Muscle of leg (tissue), 11 donors: ENCODE data around the gene OR8B8. TPM values are rescaled to one million over a fixed set of nuclear protein-coding genes. Genes with fewer than 3 reads are reported as not detected.
A peak's percentile ranks its signal among the peaks of the same experiment; 100 is the strongest.

Experiments
- DNase-seq: peaks from one replicate; pipeline ENCODE4 v3.0.0; 2013
- H3K27ac ChIP-seq: one replicate; pipeline ENCODE4 v1.5.1; 2013; ENCODE audit warnings: mild to moderate bottlenecking, low read length, control low read depth
- H3K27me3 ChIP-seq: one replicate; pipeline ENCODE4 v1.6.1; 2013; ENCODE audit warnings: low read length; ENCODE audit not compliant: control insufficient read depth, insufficient read depth
- H3K36me3 ChIP-seq: one replicate; pipeline ENCODE4 v1.6.1; 2013; ENCODE audit warnings: low read length; ENCODE audit not compliant: control insufficient read depth, insufficient read depth
- H3K4me1 ChIP-seq: one replicate; pipeline ENCODE4 v1.6.1; 2013; ENCODE audit warnings: low read length; ENCODE audit not compliant: control insufficient read depth, insufficient read depth
- H3K4me3 ChIP-seq: one replicate; pipeline ENCODE4 v1.5.1; 2013; ENCODE audit warnings: low read length, control low read depth
- H3K9me3 ChIP-seq: replicated peaks from 2 replicates; pipeline ENCODE4 v1.6.1; 2013; ENCODE audit warnings: low read depth, low read length; ENCODE audit not compliant: control insufficient read depth
- WGBS: methylation state at CpG from one replicate; pipeline ENCODE4 v1.1.5; 2013; ENCODE audit warnings: missing lambda C conversion rate; ENCODE audit not compliant: insufficient coverage; 5-methylcytosine and 5-hydroxymethylcytosine counted together
- polyA plus RNA-seq, 8 donors: library from polyadenylated mRNA; unstranded; fragments of 120-200 nt; gene quantifications; one replicate each; pipeline versions ENCODE4 v1.2.1 to v1.2.3, GENCODE V29; 2013; ENCODE audit warnings: inconsistent platforms in 1 of 8, low replicate concordance in 1 of 8; ENCODE audit not compliant: insufficient read length in 8 of 8, insufficient read depth in 1 of 8
- total RNA-seq: library from RNA; stranded (reverse); fragments of 120-200 nt; gene quantifications from one replicate; pipeline ENCODE4 v1.2.4, GENCODE V29; 2013

Gene OR8B8
- total and polyA plus RNA-seq, 9 donors: 0.04 TPM; not detected in 8

- no peaks in the 10 kb centered on the region for H3K4me1 ChIP-seq
- DNase-seq: peak; percentile 48
These were observed 3.1 kb downstream of the OR8B8 start for GRCh38 chr11:124442442-124442841.

GRCh38 chr11:124441519-124441918 lies 4.0 kb downstream of the OR8B8 start:
- no peak for DNase-seq
- Histone ChIP-seq H3K36me3 (no peaks in the 10 kb centered on the region), H3K4me3 (no peak overlapping the region), H3K27ac (no peak overlapping the region), H3K9me3 (no peaks in the 10 kb centered on the region), H3K27me3 (no peaks in the 10 kb centered on the region), H3K4me1 (no peaks in the 10 kb centered on the region)
- 97% methylated on average over 5 of the region's 7 CpGs for WGBS

More at GRCh38 chr11:124442442-124442841, 3.1 kb downstream of the OR8B8 start:
- Histone ChIP-seq H3K27me3 (no peaks in the 10 kb centered on the region), H3K9me3 (no peaks in the 10 kb centered on the region), H3K4me3 (no peak overlapping the region), H3K27ac (no peak overlapping the region), H3K36me3 (no peaks in the 10 kb centered on the region)
- 31% methylated on average over 6 of the region's 6 CpGs for WGBS

GRCh38 chr11:124441081-124441480 lies 4.4 kb downstream of the OR8B8 start:
- Histone ChIP-seq H3K9me3 (no peaks in the 10 kb centered on the region), H3K27ac (no peak overlapping the region), H3K36me3 (no peaks in the 10 kb centered on the region), H3K4me1 (no peaks in the 10 kb centered on the region), H3K4me3 (no peak overlapping the region), H3K27me3 (no peaks in the 10 kb centered on the region)
- DNase-seq: no peak
- 92% methylated on average over 2 of the region's 5 CpGs for WGBS

DNA sequence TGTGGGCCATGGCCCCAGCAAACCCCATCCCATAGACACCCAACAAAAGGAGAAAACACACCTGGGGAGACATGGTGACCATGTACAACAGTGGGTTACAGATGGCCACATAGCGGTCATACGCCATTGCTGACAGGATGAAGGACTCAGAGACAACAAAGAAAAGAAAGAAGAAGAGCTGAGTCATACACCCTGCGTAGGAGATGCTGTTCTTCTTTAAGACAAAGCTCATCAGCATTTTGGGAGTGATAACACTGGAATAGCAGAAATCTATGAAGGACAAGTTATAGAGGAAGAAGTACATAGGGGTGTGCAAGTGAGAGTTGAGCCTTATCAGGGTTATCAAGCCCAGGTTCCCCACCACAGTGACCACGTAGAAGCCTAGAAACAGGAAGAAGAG lies 4.9 kb downstream of the OR8B8 start:
- Histone ChIP-seq H3K4me3 (no peak overlapping the region), H3K27me3 (no peaks in the 10 kb centered on the region), H3K36me3 (no peaks in the 10 kb centered on the region), H3K27ac (no peak overlapping the region), H3K9me3 (no peaks in the 10 kb centered on the region), H3K4me1 (no peaks in the 10 kb centered on the region)
- DNase-seq: no peak
- WGBS: 84% methylated on average over 4 of the region's 4 CpGs

DNA sequence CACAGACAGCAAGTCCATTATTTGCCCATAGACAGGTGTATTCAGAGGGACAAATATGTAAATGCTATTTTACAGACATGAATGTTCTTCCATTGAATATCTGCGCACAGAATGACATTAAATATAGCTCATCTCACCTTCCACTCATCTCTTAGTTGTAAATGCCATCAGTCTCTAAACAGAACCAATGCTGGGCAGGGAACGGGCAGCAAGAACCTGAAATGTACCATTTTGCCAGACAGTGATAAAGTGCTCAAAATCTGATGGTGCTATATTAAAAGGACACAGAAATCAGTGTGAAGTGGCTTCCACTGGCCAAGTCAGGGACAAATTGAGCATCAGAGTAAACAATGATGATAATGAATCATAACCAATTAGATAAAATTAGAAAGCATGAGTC lies 10.8 kb downstream of the OR8B8 start:
- no peaks in the 10 kb centered on the region for H3K27me3 ChIP-seq
- WGBS: no CpG with 5 or more reads among the region's 2 CpGs
- H3K4me1 ChIP-seq: no peaks in the 10 kb centered on the region
- peaks cover 2% of the 10 kb centered on the region for H3K9me3 ChIP-seq
- DNase-seq: no peak
- no peak overlapping the region for H3K27ac ChIP-seq
- H3K4me3 ChIP-seq: no peak overlapping the region
- no peaks in the 10 kb centered on the region for H3K36me3 ChIP-seq

- Histone ChIP-seq H3K27me3 (no peaks in the 10 kb centered on the region), H3K27ac (no peak overlapping the region), H3K4me1 (no peaks in the 10 kb centered on the region), H3K4me3 (no peak overlapping the region), H3K36me3 (no peaks in the 10 kb centered on the region), H3K9me3 (peaks cover 2% of the 10 kb centered on the region)
- no peak for DNase-seq
- 100% methylated on average over 1 of the region's 2 CpGs for WGBS
These were observed 15.9 kb downstream of the OR8B8 start for GRCh38 chr11:124429599-124429998.

DNA sequence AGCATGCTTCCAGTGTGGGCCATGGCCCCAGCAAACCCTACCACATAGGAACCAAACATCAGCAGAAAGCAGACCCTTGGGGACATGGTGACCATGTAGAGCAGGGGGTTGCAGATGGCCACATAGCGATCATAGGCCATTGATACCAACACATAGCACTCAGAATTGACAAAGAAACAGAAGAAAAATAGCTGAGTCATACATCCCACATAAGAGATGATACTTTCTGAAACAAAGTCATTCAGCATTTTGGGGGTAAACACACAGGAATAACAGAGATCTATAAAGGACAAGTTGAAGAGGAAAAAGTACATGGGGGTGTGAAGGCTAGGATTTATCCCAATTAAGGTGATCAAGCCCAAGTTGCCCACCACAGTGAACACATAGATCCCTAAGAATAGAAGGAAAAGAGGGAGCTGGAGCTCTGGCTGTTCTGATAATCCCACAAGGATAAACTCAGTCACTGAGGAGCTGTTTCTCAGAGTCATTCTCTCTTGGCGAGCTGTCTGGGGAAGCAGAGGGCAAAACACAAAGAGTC lies 21.0 kb downstream of the OR8B8 start, which contains the start of gene OR8B4:
Gene OR8B4 (minus strand): TSS at position 488 of the 538 bp plus-strand sequence. CDS start 0 bp downstream, at position 488.
- H3K4me3 ChIP-seq: no peak within 1 kb of the TSS
- H3K9me3 ChIP-seq: no peaks in the 10 kb centered on the region
- H3K27ac ChIP-seq: no peak within 1 kb of the TSS
- no peaks in the 10 kb centered on the region for H3K27me3 ChIP-seq
- WGBS: no CpG with 5 or more reads among the region's 2 CpGs
- H3K36me3 ChIP-seq: no peaks in the 10 kb centered on the region
- DNase-seq: no peak
- H3K4me1 ChIP-seq: no peaks in the 10 kb centered on the region

GRCh38 chr11:124421043-124421442 lies 24.5 kb downstream of the OR8B8 start:
- H3K36me3 ChIP-seq: no peaks in the 10 kb centered on the region
- no peak for DNase-seq
- no peaks in the 10 kb centered on the region for H3K4me1 ChIP-seq
- 61% methylated on average over 3 of the region's 4 CpGs for WGBS
- H3K9me3 ChIP-seq: no peaks in the 10 kb centered on the region
- H3K27ac ChIP-seq: no peak overlapping the region
- H3K27me3 ChIP-seq: no peaks in the 10 kb centered on the region
- no peak overlapping the region for H3K4me3 ChIP-seq

- H3K4me1 ChIP-seq: no peaks in the 10 kb centered on the region
- no CpG with 5 or more reads among the region's 5 CpGs for WGBS
- no peaks in the 10 kb centered on the region for H3K27me3 ChIP-seq
- H3K27ac ChIP-seq: no peak overlapping the region
- H3K9me3 ChIP-seq: no peaks in the 10 kb centered on the region
- no peak overlapping the region for H3K4me3 ChIP-seq
- DNase-seq: peak; percentile 44
- no peaks in the 10 kb centered on the region for H3K36me3 ChIP-seq
These were observed 30.1 kb downstream of the OR8B8 start for GRCh38 chr11:124415356-124415923.

GRCh38 chr11:124409906-124410305 lies 35.6 kb downstream of the OR8B8 start:
- no peaks in the 10 kb centered on the region for H3K27me3 ChIP-seq
- 76% methylated on average over 2 of the region's 7 CpGs for WGBS

More at GRCh38 chr11:124409906-124410305, 35.6 kb downstream of the OR8B8 start:
- DNase-seq: no peak
- no peaks in the 10 kb centered on the region for H3K9me3 ChIP-seq
- no peak overlapping the region for H3K4me3 ChIP-seq
- H3K4me1 ChIP-seq: no peaks in the 10 kb centered on the region
- H3K36me3 ChIP-seq: no peaks in the 10 kb centered on the region
- H3K27ac ChIP-seq: no peak overlapping the region
